GM21786 (cell line): ENCODE data around the gene PAXX.
"Not testable (repeated sequence)": the region's sequence is repeated elsewhere in the genome, so short reads cannot be mapped to it uniquely, and the experiment has no call there.

Source experiments
- ATAC-seq: cut with Tn5 transposase; IDR thresholded peaks from one replicate; pipeline ENCODE4 v1.9.1; 2021; ENCODE audit not compliant: unreplicated experiment

The PAXX gene

DNA sequence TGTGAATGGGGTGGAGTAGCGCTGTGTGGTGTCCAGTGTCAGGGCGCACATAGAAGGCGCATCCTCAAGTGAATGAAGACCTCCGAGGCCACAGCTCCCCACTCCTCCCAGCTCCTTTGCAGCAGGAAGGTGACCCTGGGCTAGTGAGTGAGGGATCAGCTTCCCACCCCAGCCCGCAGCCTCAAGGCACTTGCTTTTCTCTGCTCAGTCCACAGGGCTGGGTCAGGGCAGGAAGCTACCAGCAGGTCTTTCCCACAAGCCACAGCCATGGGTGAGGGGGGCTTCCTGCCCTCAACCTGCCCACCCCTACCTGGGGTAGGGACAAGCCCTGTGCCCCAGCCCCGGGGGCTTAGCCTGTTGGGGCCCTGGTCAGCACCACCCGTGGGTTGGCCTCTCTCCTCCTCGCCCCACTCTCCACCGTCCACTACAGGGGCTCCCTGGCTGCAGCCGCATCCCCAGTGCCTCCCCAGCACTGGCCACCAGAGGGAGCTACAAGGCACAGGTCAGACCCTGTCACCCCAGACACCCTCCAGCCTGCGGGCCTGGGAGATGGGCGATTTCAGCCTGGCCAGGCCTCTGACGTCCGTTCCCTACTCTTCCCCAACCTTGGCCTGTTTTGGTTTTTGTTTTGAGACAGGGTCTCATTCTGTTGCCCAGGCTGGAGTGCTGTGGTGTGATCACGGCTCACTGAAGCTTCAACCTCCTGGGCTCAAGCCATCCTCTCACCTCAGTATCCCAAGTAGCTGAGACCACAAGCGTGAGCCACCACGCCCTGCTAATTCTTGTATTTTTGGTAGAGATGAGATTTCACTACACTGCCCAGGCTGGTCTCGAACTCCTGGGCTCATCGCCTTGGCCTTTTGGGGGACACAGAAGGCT lies 37.1 kb downstream of the PAXX start:
- ATAC-seq = peak; percentile 45

DNA sequence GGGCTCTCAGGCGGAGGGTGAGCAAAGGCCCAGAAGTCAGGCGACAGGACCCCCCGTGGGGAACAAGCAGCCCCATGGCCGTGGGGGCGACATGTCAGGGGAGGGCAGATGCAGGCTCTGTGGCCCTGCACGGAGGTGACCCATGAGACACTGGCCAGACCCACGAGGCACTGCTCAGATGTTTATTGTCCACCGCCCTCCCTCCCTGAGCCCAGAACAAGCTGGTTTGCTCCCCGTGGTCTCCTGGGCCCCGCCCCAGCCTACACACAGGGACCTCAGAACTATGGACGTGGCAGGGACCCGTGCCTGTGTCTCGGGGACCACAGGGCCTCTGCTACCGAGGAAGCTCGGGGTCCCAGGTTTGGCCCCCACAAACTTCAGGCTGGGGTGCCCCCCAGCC lies 37.8 kb downstream of the PAXX start:
- no peak for ATAC-seq

DNA sequence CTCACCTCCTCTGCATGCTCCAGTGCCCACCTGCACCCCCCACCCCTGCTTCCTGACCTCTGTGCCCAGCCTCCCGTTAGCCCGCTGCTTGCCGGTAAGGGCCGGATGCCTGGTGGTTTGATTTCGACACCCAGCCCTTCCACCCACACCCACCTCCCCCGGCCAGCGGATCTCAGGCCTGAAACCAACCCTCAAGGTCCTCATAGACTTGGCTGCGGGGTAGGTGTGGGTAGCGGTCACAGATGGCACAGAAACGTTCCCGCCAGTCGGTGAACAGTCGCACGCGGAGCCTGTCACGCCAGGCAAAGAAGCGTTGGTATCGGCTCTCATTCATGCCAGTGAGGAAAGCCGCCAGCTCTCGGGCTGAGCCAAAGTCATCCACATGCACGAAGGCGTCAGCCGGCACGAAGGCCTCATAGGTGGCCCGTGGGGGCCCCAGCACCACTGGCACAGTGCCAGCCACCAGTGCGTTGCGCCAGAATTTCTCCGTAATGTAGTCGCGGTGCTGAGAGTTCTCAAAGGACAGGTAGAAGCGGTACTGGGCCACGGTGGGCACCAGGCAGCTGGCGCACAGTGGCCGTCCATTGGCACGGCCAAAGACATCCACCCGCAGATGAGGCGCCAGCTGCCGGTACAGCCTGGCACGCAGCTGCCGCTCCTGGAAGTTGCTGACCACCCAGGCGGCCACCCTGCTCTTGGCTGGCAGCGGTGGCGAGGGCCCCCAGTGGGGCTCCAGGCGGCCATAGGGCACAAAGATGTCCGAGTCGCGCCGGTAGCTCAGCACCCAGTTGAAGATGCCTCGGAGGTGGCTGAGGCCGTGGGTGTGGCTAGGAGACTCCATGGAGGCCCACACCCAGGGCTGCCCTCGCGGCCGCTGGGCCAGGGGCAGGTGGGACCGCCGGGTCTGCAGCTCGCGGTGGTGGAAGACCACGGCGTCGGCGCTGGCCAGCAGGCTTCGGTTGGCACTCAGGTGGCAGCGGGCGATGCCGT lies 38.6 kb downstream of the PAXX start:
- ATAC-seq = no peak

- ATAC-seq = no peak
Observed at GRCh38 chr9:137031904-137032640, 39.9 kb downstream of the PAXX start, which contains the start of gene FUT7. Gene FUT7 (minus strand): TSS chr9:137032088. CDS start chr9:137031991, 97 bp downstream.

DNA sequence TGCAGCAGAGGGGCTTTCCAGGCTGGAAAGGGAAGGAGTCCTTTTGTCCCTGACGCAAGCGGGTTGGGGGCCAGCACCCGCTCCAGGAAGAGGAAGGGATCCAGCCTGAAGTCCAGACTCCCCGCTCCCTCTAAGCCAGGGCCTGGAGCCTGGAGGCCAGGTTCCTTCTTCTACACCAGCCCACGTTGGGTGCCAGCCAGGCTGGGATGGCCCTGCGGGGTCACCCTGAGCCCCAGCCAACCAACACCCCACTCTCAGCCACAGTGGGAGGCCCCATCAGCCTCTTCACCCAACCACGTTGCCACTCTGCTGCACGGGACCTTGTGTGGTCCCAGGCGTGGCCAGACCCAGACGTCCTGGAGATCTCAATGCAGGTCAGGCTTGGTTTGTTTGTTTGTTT lies 40.6 kb downstream of the PAXX start:
- ATAC-seq = no peak

GRCh38 chr9:137033481-137033880 lies 41.3 kb downstream of the PAXX start:
- not testable (repeated sequence) for ATAC-seq

GRCh38 chr9:137034039-137034708 lies 42.0 kb downstream of the PAXX start:
- no peak for ATAC-seq

DNA sequence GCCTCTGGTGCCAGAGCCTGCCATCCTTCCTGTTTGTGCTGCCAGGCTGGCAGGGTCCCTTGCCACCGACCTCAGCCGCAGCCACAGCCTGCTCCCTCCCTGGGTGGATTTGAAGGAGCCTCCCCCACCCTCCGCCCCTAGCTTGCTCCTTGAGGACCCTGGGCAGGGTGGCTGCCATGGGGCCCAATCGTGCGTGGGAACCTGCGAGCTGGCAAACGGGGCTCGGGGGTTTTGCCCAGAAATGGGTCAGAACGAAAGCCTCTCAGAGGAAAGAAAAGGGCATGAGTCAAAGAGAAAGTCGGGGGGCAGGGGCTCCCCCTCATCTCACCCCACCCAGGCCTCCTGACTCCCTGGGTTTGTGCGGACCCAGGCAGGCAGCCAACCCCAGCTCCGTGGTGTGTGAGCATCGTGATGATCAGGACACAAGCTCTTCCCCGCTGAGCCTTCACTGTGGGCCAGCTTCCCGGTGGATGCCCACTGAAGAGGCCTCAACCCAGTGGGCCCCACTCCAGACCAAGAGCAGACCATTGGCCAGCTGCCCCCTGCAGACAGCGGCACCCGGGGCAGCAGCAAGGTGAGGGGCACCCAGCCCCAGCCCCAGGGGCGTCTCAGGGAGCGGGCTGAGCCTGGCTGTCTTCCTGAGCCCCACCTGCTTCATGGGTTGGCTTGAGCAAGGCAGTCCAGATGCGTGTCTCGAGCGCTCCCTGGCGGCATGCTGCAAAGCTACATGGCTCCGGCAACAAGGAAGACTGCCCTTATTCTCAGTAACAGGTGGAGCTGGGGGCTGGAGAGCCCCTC lies 42.7 kb downstream of the PAXX start:
- ATAC-seq = no peak

GRCh38 chr9:137035507-137035834 lies 43.2 kb downstream of the PAXX start:
- ATAC-seq = no peak

DNA sequence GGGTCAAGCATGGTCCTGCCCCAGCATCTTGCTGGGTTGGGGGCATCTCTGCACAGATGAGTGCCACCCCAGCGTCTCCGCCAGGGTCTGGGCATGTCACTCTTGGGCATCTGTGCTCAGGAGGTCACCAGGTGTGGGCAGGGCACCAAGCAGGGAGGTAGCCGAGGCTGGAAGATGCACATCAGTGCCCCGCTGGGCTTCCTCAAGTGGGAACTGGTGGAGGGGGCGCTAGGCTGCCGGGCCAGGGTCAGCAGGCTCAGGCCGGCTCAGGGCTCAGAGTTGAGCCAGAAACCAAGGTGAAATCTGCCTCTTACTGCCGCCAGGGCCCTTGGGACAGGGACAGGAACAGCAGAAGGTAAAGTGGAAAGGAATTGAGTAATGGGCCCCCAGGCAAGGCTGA lies 43.7 kb downstream of the PAXX start:
- ATAC-seq = no peak

- ATAC-seq = no peak
Observed at GRCh38 chr9:137037035-137037434, 44.8 kb downstream of the PAXX start.

DNA sequence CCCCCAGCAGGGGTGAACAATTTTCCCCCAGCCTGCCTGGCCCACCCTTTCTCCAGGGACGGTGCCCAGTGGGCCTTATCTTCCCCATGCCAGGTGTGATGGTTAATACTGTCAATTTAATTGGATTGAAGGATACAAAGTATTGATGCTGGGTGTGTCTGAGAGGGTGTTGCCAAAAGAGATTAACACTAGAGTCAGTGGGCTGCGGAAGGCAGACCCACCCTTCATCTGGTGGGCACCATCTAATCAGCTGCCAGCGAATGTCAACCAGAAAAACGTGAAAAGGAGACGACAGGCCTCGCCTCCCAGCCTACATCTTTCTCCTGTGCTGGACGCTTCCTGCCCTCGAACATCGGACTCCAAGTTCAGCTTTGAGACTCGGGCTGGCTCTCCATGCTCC lies 45.3 kb downstream of the PAXX start:
- no peak for ATAC-seq

DNA sequence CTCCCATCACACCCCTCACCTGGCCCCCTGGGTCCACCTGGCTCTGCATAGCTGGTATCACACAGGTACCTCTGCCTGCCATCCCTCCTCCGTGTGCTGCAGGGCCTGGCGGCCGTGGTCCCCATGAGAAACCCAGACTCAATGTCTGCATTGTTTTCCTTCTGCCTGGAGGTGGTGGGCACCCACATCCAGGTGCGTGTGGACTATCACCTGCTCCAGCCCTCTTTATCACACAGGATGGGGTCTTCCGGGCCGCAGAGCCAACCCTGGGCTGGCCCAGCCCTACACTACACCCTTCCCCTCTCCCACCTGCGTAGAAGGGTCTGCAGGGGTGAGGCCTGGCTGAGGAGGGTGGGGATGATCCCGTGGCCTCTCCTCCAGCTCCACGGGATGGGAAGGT lies 46.7 kb downstream of the PAXX start:
- no peak for ATAC-seq

DNA sequence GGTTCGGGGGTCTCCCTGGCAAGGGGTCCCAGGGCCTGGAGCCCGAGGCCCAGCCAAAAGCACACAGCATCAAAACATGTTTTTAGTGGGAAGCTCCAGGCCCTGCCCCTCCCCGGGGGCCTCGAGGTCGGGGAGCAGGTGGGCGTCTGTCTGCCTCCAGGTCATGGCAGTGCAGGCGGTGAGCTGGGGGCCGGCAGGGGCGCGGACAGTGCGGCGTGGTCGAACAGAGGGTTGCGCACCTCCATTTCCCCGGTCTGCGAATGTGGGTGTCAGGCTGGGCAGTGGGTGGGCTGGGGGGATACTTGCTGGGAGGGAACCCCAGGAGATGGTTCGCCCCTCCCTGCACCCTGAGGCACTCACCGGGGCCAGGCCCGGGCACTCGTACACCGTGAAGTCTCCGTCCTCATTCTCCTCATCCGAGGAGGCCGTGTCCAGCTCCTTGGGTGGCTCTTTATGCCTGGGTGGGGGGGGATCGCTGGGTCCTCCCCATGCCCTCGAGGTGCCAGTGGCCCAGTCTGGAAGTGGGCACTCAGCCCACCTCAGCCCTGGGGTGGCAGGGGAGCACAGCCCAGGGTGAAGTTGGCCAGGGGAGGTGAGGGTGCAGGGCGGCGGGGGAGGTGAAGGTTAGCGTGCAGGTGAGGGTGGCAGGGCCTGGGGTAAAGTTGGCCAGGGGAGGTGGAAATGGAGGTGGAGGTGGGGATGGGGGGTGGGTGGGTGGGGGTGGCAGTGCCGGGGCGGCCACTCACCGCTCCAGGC lies 47.6 kb downstream of the PAXX start:
- ATAC-seq = no peak

GRCh38 chr9:137040568-137040967 lies 48.3 kb downstream of the PAXX start:
- no peak for ATAC-seq

DNA sequence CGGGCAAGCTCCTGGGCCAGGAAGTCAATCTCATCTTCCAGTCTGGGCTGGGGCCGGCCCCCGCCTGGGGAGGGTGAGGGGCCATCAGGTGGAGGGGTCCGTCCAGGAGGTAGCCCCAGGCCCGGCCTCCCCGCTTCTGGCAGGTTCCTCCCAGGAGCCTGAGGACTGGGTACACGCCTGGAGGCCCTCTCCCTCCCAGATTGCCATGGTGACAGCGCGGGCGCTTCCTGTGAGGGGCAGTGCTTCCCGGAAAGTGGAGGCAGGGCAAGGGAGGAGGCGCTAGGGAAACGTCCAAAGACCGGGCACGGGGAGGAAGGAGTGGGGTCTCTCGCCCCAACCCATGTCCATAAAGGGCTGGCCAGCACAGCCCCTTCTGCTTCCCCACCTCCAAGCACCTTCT lies 48.9 kb downstream of the PAXX start:
- no peak for ATAC-seq

GRCh38 chr9:137042751-137043727 lies 50.8 kb downstream of the PAXX start:
- no peak for ATAC-seq
